GM21390 (cell line): ENCODE measurements around the gene PTK6.

Experiments used
- ATAC-seq: cut with Tn5 transposase; IDR thresholded peaks from one replicate; pipeline ENCODE4 v1.9.1; 2021; ENCODE audit not compliant: unreplicated experiment

The PTK6 gene

GRCh38 chr20:63532449-63532971 lies 4.7 kb downstream of the PTK6 start:
- ATAC-seq: no peak

- ATAC-seq: no peak
Observed at GRCh38 chr20:63531686-63532448, 5.3 kb downstream of the PTK6 start.

GRCh38 chr20:63530788-63531160 lies 6.4 kb downstream of the PTK6 start:
- no peak for ATAC-seq

- no peak for ATAC-seq
Observed at GRCh38 chr20:63529861-63530787, 7.1 kb downstream of the PTK6 start.

GRCh38 chr20:63529180-63529860 lies 7.9 kb downstream of the PTK6 start:
- ATAC-seq: no peak

GRCh38 chr20:63527184-63527583 lies 10.0 kb downstream of the PTK6 start:
- no peak for ATAC-seq

- ATAC-seq: no peak
Observed at GRCh38 chr20:63525971-63526370, 11.2 kb downstream of the PTK6 start.

- ATAC-seq: no peak
Observed at GRCh38 chr20:63525185-63525584, 12.0 kb downstream of the PTK6 start.

GRCh38 chr20:63522981-63523611 lies 14.1 kb downstream of the PTK6 start:
- no peak for ATAC-seq

GRCh38 chr20:63522091-63522868 lies 14.9 kb downstream of the PTK6 start:
- ATAC-seq: no peak

- ATAC-seq: no peak
Observed at GRCh38 chr20:63521602-63522001, 15.6 kb downstream of the PTK6 start.

GRCh38 chr20:63520934-63521601 lies 16.1 kb downstream of the PTK6 start:
- peak; percentile 47 for ATAC-seq

- peak; percentile 63 for ATAC-seq
Observed at GRCh38 chr20:63520504-63520933, 16.7 kb downstream of the PTK6 start, which contains the start of gene PPDPF. Gene PPDPF (plus strand): TSS chr20:63520765. CDS start chr20:63521309, 544 bp downstream.

GRCh38 chr20:63519668-63520503 lies 17.3 kb downstream of the PTK6 start:
- peak; percentile 46 for ATAC-seq

GRCh38 chr20:63518946-63519667 lies 18.1 kb downstream of the PTK6 start:
- ATAC-seq: no peak

GRCh38 chr20:63518351-63518861 lies 18.8 kb downstream of the PTK6 start:
- ATAC-seq: no peak
